ENCODE data around the gene SFTA2.

Gene SFTA2

DNA sequence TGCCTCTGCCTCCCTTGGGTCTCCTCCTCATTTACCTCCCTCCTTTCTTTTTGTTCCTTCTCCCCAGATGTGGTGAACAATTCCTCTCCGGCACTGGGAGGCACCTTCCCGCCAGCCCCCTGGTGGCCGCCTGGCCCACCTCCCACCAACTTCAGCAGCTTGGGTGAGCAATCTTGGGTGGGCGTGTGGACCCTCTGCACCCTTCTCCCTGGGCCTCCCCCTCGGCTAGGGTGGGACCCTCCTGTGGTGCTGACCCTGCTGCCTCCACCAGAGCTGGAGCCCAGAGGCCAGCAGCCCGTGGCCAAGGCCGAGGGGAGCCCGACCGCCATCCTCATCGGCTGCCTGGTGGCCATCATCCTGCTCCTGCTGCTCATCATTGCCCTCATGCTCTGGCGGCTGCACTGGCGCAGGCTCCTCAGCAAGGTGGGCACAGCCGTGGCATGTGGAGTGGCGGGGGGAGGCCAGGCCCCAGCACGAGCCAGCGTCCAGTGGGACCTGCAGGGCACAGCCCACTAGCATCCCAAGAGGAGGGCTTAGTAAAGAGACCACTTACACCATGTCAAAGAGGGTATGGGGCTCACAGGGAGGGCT lies 38.9 kb downstream of the SFTA2 start:
- H3K4me3 Mint-ChIP-seq, result no peak overlapping the region

DNA sequence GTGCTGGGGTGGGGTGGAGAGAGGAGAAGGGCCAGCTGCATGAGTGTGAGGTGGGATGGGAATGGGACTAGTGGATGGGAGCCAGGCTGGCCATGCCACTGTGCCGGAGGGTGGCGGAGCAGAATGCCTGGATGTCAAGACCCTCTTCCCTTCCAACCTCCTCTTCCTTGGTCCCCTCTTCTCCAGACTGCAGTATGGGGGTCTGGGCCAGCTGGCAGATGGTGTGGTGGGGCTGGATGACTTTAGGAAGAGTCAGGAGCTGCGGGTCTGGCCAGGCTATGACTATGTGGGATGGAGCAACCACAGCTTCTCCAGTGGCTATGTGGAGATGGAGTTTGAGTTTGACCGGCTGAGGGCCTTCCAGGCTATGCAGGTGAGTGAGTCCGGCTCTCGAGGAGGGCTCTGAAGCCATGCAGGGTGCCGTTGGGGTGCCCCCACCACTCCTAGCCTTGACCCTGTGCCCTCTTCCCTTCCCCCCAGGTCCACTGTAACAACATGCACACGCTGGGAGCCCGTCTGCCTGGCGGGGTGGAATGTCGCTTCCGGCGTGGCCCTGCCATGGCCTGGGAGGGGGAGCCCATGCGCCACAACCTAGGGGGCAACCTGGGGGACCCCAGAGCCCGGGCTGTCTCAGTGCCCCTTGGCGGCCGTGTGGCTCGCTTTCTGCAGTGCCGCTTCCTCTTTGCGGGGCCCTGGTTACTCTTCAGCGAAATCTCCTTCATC lies 40.0 kb downstream of the SFTA2 start:
- Mint-ChIP-seq H3K9me3 (no peaks in the 10 kb centered on the region), H3K4me1 (peaks cover 40% of the 10 kb centered on the region), H3K27me3 (ENCODE audit: low read depth, poor library complexity) (no peaks in the 10 kb centered on the region), H3K4me3 (no peak overlapping the region), H3K36me3 (ENCODE audit: low read depth) (peaks cover 52% of the 10 kb centered on the region), H3K27ac (no peak overlapping the region)
- no peak for DNase-seq
- TF ChIP-seq, protein P1, sequence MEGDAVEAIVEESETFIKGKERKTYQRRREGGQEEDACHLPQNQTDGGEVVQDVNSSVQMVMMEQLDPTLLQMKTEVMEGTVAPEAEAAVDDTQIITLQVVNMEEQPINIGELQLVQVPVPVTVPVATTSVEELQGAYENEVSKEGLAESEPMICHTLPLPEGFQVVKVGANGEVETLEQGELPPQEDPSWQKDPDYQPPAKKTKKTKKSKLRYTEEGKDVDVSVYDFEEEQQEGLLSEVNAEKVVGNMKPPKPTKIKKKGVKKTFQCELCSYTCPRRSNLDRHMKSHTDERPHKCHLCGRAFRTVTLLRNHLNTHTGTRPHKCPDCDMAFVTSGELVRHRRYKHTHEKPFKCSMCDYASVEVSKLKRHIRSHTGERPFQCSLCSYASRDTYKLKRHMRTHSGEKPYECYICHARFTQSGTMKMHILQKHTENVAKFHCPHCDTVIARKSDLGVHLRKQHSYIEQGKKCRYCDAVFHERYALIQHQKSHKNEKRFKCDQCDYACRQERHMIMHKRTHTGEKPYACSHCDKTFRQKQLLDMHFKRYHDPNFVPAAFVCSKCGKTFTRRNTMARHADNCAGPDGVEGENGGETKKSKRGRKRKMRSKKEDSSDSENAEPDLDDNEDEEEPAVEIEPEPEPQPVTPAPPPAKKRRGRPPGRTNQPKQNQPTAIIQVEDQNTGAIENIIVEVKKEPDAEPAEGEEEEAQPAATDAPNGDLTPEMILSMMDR (IDR thresholded peaks at IDR 0.05), result no peak

More for the DNA sequence above, 38.9 kb downstream of the SFTA2 start:
- Mint-ChIP-seq H3K27ac (no peak overlapping the region), H3K27me3 (ENCODE audit: low read depth, poor library complexity) (no peaks in the 10 kb centered on the region), H3K4me1 (peaks cover 29% of the 10 kb centered on the region), H3K9me3 (no peaks in the 10 kb centered on the region), H3K36me3 (ENCODE audit: low read depth) (peaks cover 56% of the 10 kb centered on the region)
- TF ChIP-seq, protein P1 (IDR thresholded peaks at IDR 0.05), result no peak
- DNase-seq, result no peak

DNA sequence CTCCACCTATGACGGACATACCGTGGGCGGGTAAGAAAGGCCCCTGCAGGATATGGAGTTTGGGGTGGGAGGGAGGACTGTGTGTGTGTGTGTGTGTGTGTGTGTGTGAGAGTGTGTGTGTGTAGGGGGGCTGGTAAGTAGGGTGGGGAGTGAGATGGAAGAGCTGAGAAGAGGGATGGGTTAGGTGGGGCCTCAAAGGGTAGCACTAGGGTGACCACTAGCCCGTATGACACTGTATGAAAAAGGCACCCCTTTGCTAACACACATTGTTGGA lies 40.6 kb downstream of the SFTA2 start:
- no peaks in the 10 kb centered on the region for H3K27me3 Mint-ChIP-seq (ENCODE audit: low read depth, poor library complexity)
- H3K4me3 Mint-ChIP-seq, result no peak overlapping the region
- peaks cover 48% of the 10 kb centered on the region for H3K36me3 Mint-ChIP-seq (ENCODE audit: low read depth)

DNA sequence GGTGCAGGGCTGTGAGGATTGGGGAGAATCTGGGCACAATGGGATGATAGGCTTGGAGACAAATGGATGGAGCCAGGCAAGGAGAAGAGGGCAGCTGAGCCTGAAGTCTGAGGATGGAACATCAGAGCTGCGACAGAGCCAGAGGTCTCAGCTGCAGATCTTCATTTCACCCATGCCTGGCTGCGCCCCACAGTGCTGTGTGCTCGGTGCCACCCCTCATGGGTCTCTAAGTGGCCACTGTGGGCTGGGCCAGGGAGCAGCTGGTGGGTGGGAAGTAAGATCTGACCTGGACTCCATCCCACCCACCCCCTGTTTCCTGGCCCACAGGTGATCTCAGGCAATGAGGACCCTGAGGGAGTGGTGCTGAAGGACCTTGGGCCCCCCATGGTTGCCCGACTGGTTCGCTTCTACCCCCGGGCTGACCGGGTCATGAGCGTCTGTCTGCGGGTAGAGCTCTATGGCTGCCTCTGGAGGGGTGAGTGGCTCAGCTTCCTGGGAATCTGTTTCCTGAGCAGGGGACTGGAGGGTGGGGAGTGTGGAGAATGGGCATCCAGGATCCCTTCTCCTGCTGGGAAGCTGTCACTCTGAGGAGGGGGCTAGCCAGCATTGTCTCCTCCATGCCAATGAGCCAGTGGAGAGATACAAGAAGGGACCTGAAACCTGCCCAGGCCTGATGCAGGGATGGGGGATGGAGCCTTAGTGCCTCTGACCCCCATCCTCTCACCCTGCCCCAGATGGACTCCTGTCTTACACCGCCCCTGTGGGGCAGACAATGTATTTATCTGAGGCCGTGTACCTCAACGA lies 41.1 kb downstream of the SFTA2 start:
- TF ChIP-seq, protein P1 (IDR thresholded peaks at IDR 0.05), result no peak
- Mint-ChIP-seq H3K4me1 (peaks cover 52% of the 10 kb centered on the region), H3K36me3 (ENCODE audit: low read depth) (peaks cover 45% of the 10 kb centered on the region), H3K9me3 (no peaks in the 10 kb centered on the region), H3K27me3 (ENCODE audit: low read depth, poor library complexity) (no peaks in the 10 kb centered on the region), H3K4me3 (no peak overlapping the region), H3K27ac (peak overlapping the region; percentile 98)
- DNase-seq, result no peak

More for the DNA sequence above, 40.6 kb downstream of the SFTA2 start:
- peaks cover 46% of the 10 kb centered on the region for H3K4me1 Mint-ChIP-seq
- no peak for DNase-seq
- H3K9me3 Mint-ChIP-seq, result no peaks in the 10 kb centered on the region
- TF ChIP-seq, protein P1 (IDR thresholded peaks at IDR 0.05), result no peak
- no peak overlapping the region for H3K27ac Mint-ChIP-seq

DNA sequence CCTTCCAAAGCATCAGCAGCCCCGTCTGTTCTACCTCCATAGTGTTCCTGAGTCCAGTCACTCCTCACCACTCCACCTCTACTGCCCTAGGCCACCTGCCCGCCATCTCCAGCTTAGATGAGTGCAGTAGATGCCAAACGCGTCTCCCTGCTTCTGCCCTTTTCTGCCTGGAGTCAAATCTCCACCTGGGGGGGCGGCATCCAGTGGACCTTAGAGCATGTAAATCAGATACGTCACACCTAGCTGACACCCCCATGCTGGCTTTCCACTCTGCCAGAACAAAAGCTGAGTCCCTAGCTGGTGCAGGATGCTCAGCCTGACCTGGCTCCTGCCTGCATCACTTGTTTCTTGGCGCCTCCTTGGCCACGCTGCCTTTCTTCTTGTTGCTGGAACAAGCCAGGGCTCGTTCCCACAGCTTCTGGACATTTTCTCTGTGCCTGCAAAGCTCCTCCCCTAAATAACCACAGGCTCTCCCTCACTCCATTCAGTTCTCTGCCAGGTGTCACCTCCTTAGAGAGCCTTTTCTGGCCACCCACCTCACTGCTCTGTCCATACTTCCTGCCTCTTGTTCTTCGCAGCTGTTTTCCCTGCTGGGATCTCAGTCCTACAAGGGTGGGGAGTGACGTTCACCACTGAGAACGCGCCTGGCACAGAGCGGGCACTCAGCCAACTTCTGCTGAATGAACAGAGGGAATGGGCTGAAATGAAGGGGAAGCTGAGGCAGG lies 41.9 kb downstream of the SFTA2 start:
- peak overlapping the region; percentile 98 for H3K27ac Mint-ChIP-seq
- TF ChIP-seq, protein P1 (IDR thresholded peaks at IDR 0.05), result no peak
- H3K9me3 Mint-ChIP-seq, result no peaks in the 10 kb centered on the region
- H3K36me3 Mint-ChIP-seq (ENCODE audit: low read depth), result peaks cover 41% of the 10 kb centered on the region
- H3K4me3 Mint-ChIP-seq, result no peak overlapping the region
- H3K27me3 Mint-ChIP-seq (ENCODE audit: low read depth, poor library complexity), result peaks cover 7% of the 10 kb centered on the region
- peaks cover 59% of the 10 kb centered on the region for H3K4me1 Mint-ChIP-seq
- no peak for DNase-seq

Data from nephron progenitor cell (in vitro differentiated cells).